Activated naive CD8-positive, alpha-beta T cell treated with anti-CD3 and anti-CD28 coated beads for 36 hours (primary cell): ENCODE measurements around the gene HSPA1B. TPM values are rescaled to one million over a fixed set of nuclear protein-coding genes. Genes with fewer than 3 reads are reported as not detected.
"Not testable (repeated sequence)": the region's sequence is repeated elsewhere in the genome, so short reads cannot be mapped to it uniquely, and the experiment has no call there.

Experiments used
- DNase-seq: peaks from one replicate; pipeline ENCODE4 v3.0.0; 2021
- H3K27ac Mint-ChIP-seq: one replicate; pipeline ENCODE4 v1.8.0; 2022; ENCODE audit warnings: mild to moderate bottlenecking, moderate library complexity, mixed read lengths
- H3K27me3 Mint-ChIP-seq: one replicate; pipeline ENCODE4 v1.8.0; 2022; ENCODE audit warnings: mild to moderate bottlenecking, mixed read lengths
- H3K36me3 Mint-ChIP-seq: one replicate; pipeline ENCODE4 v1.8.0; 2021; ENCODE audit warnings: mild to moderate bottlenecking, mixed read lengths
- H3K4me1 Mint-ChIP-seq: one replicate; pipeline ENCODE4 v1.8.0; 2021; ENCODE audit warnings: mixed read lengths
- H3K4me3 Mint-ChIP-seq: one replicate; pipeline ENCODE4 v1.8.0; 2022; ENCODE audit warnings: mild to moderate bottlenecking, moderate library complexity, mixed read lengths
- H3K9me3 Mint-ChIP-seq: one replicate; pipeline ENCODE4 v1.8.0; 2022; ENCODE audit warnings: mixed read lengths
- total RNA-seq, 2 experiments: library from RNA; stranded (reverse); gene quantifications; one replicate each; pipeline ENCODE4 v1.2.3, GENCODE V29; 2021

The HSPA1B gene
- 10 to 100 TPM; 21.6 to 24.3 TPM for total RNA-seq

DNA sequence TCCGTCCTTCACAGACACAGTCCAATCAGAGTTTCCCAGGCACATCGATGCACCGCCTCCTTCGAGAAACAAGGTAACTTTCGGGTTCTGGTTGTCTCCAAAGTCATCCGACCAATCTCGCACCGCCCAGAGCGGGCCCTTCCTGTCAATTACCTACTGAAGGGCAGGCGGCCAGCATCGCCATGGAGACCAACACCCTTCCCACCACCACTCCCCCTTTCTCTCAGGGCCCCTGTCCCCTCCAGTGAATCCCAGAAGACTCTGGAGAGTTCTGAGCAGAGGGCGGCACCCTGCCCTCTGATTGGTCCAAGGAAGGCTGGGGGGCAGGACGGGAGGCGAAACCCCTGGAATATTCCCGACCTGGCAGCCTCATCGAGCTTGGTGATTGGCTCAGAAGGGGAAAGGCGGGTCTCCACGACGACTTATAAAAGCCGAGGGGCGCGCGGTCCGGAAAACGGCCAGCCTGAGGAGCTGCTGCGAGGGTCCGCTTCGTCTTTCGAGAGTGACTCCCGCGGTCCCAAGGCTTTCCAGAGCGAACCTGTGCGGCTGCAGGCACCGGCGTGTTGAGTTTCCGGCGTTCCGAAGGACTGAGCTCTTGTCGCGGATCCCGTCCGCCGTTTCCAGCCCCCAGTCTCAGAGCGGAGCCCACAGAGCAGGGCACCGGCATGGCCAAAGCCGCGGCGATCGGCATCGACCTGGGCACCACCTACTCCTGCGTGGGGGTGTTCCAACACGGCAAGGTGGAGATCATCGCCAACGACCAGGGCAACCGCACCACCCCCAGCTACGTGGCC lies at the start of gene HSPA1B:
HSPA1B (plus strand) TSS at position 453 of the 794 bp plus-strand sequence; CDS start at position 666, 213 bp downstream.
- peaks cover 28% of the 10 kb centered on the region for H3K27me3 Mint-ChIP-seq
- peaks cover 32% of the 10 kb centered on the region for H3K4me1 Mint-ChIP-seq
- H3K9me3 Mint-ChIP-seq, result no peaks in the 10 kb centered on the region
- H3K4me3 Mint-ChIP-seq, result peak within 1 kb of the TSS; percentile 80
- H3K36me3 Mint-ChIP-seq, result peaks cover 6% of the 10 kb centered on the region
- DNase-seq, result peak; percentile 92
- H3K27ac Mint-ChIP-seq, result peak within 1 kb of the TSS; percentile 90

DNA sequence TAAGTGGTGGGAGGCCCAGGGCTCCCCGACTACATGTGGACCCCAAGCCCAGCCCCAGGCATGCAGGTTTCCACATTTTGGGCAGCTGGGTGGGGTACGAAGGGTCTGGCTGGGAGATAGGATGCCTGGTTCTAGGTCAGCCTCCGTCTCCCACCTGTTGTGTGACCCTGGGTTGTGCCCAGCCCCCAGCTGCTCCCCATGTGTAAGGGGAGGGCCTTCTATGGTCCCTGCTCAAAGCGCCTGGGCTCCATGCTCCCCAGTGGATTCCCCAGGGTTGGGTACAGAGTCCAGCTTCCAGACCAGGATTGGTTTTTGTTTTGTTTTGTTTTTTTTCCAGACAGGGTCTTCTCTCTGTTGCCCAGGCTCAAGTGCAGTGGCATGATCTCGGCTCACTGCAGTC lies 49.3 kb upstream of the HSPA1B start:
- Mint-ChIP-seq H3K27me3 (peaks cover 6% of the 10 kb centered on the region), H3K36me3 (peaks cover 29% of the 10 kb centered on the region), H3K9me3 (no peaks in the 10 kb centered on the region), H3K4me3 (no peak overlapping the region), H3K27ac (no peak overlapping the region), H3K4me1 (peaks cover 23% of the 10 kb centered on the region)
- no peak for DNase-seq

DNA sequence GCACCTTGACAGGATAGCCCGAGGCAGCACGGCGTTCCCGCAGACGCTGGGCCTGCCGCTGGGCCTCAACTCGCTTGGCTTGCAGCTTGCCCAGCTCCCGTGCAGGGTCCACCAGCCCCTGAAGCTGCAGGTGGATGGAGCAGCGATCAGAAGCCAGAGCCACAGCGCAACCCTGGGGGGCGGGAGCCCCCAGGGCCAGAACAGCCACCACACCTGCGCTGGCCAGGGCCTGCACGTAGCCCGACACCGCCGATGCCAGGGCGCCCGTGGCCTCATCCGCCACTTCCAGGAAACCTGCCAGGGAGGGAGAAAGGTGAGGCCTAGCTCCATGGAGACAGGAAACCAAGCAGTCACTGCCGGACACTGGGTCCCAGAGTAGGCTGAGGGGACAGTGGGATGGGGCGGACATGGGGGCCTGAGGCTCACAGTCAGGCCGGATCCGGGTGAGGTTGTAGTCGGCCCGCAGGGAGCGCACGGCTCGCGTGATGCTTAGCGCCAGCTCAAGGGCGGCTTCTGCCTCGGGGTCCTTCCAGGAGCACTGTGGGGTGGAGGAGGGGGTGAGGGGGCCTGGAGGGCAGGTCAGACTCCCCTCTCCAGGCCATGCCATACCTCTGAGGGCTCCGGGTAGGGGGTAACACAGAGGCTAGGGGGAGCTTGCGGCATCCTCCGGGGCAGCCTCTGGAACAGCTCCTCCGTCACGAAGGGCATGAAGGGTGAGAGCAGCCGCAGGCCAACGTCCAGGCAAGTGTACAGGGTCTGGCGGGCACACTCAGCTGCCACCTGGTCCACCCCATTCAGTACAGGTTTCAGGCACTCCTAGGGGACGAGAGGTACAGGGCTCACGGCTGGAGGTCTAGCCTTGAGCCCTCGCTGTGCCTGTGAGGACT lies 48.3 kb upstream of the HSPA1B start:
- H3K4me3 Mint-ChIP-seq, result no peak overlapping the region
- H3K27me3 Mint-ChIP-seq, result peaks cover 6% of the 10 kb centered on the region
- H3K4me1 Mint-ChIP-seq, result peaks cover 25% of the 10 kb centered on the region
- peaks cover 33% of the 10 kb centered on the region for H3K36me3 Mint-ChIP-seq
- no peaks in the 10 kb centered on the region for H3K9me3 Mint-ChIP-seq
- no peak for DNase-seq
- H3K27ac Mint-ChIP-seq, result no peak overlapping the region

- peaks cover 39% of the 10 kb centered on the region for H3K36me3 Mint-ChIP-seq
- H3K4me1 Mint-ChIP-seq, result peaks cover 25% of the 10 kb centered on the region
- H3K4me3 Mint-ChIP-seq, result no peak overlapping the region
- no peak for DNase-seq
- no peak overlapping the region for H3K27ac Mint-ChIP-seq
- H3K9me3 Mint-ChIP-seq, result no peaks in the 10 kb centered on the region
- peaks cover 6% of the 10 kb centered on the region for H3K27me3 Mint-ChIP-seq
These were observed 47.6 kb upstream of the HSPA1B start for GRCh38 chr6:31779908-31780307.

- DNase-seq, result no peak
- H3K9me3 Mint-ChIP-seq, result no peaks in the 10 kb centered on the region
- peaks cover 39% of the 10 kb centered on the region for H3K36me3 Mint-ChIP-seq
- H3K4me1 Mint-ChIP-seq, result peaks cover 20% of the 10 kb centered on the region
- no peak overlapping the region for H3K4me3 Mint-ChIP-seq
- H3K27me3 Mint-ChIP-seq, result peaks cover 3% of the 10 kb centered on the region
- no peak overlapping the region for H3K27ac Mint-ChIP-seq
These were observed 46.9 kb upstream of the HSPA1B start for GRCh38 chr6:31780507-31781243.

DNA sequence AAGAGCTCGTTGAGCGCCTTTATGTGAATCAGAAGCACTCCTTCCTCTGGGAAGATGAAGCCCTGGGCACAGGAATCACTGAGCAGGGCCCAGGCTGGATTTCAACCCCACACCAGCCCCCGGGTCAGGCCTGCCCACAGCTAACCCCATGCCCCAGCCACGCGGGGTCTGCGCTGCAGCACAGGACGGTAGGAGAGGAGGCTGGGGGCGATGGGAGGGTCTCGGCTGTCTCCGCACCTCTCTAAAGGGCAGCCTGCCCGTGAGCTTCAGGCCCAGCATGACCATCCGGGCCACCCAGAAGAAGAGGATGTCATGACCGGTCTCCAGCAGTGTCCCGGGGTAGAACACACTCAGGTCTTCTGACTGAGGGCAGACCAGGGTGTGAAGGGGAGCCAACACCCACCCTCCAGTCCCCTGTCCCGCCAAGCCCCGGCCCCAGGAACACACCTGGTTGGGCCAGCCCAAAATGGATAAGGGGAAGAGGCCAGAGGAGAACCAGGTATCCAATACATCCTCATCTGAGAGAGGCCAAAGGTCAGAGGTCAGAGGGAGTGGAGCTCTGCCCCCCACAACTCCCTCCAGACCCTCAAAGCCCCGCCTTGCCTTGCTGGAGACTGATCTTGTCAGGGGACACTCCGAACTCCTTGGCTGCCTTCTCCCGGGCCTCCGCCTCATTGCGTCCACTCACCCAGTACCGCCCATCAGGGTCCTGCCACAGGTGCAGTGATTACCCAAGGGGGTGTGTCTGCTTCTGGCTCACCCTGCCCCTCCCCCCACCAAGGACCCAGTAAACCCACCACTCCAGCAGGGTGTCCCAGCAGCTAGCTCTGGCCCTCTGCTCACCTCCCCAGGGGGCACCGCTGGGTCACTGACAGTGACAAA lies 46.1 kb upstream of the HSPA1B start:
- peaks cover 16% of the 10 kb centered on the region for H3K4me1 Mint-ChIP-seq
- no peak for DNase-seq
- no peak overlapping the region for H3K4me3 Mint-ChIP-seq
- no peak overlapping the region for H3K27ac Mint-ChIP-seq
- peaks cover 43% of the 10 kb centered on the region for H3K36me3 Mint-ChIP-seq
- H3K27me3 Mint-ChIP-seq, result peaks cover under 1% of the 10 kb centered on the region
- H3K9me3 Mint-ChIP-seq, result no peaks in the 10 kb centered on the region

DNA sequence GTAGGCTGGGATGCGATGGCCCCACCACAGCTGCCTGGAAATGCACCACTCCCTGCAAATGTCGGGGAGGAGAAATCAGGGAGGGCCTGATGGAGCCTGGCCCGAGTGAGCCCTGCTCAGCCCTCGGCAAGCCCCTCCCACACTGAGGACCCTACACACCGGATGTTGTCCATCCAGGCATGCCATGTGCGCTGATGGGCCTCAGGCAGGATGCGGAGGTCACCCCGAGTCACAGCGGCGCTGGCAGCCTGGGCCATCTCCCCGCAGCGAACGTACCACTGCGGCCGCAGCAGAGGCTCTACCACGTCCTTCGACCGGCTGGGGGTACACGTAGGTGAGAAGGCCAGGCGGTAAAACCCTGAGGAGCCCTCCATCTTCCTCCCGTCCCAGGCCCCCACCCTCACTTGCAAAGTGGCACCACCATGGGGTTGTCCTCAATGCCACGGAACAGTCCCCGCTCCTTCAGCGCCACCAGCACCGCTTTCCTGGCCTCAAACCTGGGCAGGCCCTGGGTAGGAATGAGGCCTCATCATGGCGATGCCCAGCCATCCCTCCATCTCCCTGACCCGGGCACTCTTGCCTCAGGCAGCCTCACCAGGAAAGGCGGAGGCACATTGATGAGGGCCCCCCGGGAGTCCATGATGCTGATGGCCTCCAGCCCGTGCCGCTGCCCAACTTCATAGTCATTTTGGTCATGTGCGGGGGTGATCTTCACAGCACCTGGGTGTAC lies 45.2 kb upstream of the HSPA1B start:
- H3K36me3 Mint-ChIP-seq, result peaks cover 45% of the 10 kb centered on the region
- H3K4me1 Mint-ChIP-seq, result peaks cover 8% of the 10 kb centered on the region
- DNase-seq, result no peak

GRCh38 chr6:31784098-31784925 lies 43.2 kb upstream of the HSPA1B start:
- DNase-seq, result no peak
- no peaks in the 10 kb centered on the region for H3K27me3 Mint-ChIP-seq
- no peak overlapping the region for H3K4me3 Mint-ChIP-seq
- peak overlapping the region; percentile 16 for H3K27ac Mint-ChIP-seq
- H3K9me3 Mint-ChIP-seq, result no peaks in the 10 kb centered on the region
- peaks cover 2% of the 10 kb centered on the region for H3K4me1 Mint-ChIP-seq
- H3K36me3 Mint-ChIP-seq, result peaks cover 38% of the 10 kb centered on the region

More for the DNA sequence above, 45.2 kb upstream of the HSPA1B start:
- Mint-ChIP-seq H3K9me3 (no peaks in the 10 kb centered on the region), H3K27ac (no peak overlapping the region), H3K4me3 (no peak overlapping the region), H3K27me3 (no peaks in the 10 kb centered on the region)

DNA sequence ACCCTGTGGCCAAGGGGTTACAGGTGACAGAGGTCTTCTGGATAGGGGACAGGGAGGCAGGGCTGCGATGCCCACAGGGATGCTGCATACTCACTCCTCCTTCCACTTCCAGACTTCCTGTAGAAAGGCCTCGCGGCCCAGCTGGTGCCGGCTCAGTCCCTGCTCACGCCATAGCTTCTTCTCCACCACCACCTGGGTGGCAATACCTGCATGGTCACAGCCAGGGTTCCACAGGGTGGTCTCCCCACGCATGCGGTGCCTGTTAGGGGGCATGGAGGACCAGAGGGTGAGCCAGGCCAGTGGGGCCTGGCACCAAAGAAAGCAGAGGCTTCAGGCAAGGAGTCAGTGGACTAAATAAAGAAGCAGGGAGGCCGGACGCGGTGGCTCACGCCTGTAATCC lies 42.1 kb upstream of the HSPA1B start:
- Mint-ChIP-seq H3K27ac (no peak overlapping the region), H3K9me3 (no peaks in the 10 kb centered on the region), H3K4me3 (no peak overlapping the region), H3K4me1 (peaks cover 3% of the 10 kb centered on the region), H3K36me3 (peaks cover 38% of the 10 kb centered on the region), H3K27me3 (no peaks in the 10 kb centered on the region)
- DNase-seq, result no peak

DNA sequence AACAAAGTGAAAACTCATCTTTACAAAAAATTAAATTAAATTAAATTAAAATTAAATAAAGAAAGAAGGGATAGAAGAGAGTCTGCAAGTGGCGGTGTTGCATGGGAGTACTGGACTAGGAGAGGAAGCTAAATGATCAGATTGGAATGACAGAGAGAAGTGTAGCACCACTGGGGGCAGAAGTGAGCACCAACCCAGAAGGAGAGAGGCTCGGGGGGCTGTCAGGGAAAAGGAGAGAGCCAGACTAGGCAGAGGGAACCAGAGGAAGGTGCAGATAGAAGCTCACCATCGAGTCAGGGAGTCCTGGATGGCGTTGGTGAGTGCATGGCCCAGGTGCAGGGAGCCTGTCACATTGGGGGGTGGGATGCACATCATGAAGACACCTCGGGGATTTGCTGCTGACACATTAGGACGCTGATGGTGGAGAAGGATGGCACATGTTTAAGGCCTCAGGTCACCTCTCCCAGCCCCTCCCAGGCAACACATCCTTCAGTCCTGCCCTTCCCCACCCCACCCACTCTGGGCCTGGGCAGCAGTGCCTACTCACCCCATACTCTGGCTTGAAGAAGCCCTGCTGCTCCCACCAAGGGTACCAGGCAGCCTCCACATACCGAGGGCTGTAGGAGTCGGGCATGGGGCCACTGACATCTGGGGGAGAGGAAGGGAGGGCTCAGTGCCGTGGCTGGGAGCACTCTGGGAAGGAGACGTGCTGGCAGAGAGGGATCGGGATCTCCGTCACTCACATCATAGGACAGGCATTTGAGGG lies 36.0 kb upstream of the HSPA1B start:
- Mint-ChIP-seq H3K4me1 (peaks cover 25% of the 10 kb centered on the region), H3K9me3 (no peaks in the 10 kb centered on the region), H3K36me3 (peaks cover 31% of the 10 kb centered on the region), H3K4me3 (no peak overlapping the region), H3K27ac (no peak overlapping the region), H3K27me3 (no peaks in the 10 kb centered on the region)
- DNase-seq, result peak; percentile 44

GRCh38 chr6:31792090-31792374 lies 35.5 kb upstream of the HSPA1B start:
- H3K27me3 Mint-ChIP-seq, result no peaks in the 10 kb centered on the region
- no peak for DNase-seq
- H3K4me3 Mint-ChIP-seq, result no peak overlapping the region
- no peaks in the 10 kb centered on the region for H3K9me3 Mint-ChIP-seq
- H3K27ac Mint-ChIP-seq, result no peak overlapping the region
- peaks cover 28% of the 10 kb centered on the region for H3K36me3 Mint-ChIP-seq
- peaks cover 27% of the 10 kb centered on the region for H3K4me1 Mint-ChIP-seq

DNA sequence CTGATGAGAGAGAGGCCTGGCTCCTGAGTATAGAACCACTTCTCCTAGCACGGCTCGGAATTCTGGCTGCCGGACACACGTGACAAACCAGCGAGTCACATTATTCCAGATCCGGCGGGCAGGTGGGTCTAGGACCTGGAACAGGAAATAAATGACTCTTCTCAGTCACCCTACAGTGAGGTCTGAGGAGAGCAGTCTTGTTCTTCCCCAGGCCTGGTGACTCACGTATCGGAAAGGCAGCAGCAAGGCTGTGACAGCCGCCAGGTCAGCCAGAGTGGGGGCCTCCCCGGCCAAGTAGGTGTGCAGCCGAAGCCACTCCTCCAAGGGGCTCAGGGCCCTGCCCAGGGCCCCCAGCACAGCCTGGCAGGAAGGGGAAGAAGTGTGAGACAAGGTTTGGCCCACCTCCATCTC lies 34.8 kb upstream of the HSPA1B start:
- H3K27ac Mint-ChIP-seq, result peak overlapping the region; percentile 70
- no peaks in the 10 kb centered on the region for H3K9me3 Mint-ChIP-seq
- DNase-seq, result peak; percentile 43
- H3K36me3 Mint-ChIP-seq, result peaks cover 30% of the 10 kb centered on the region
- peak overlapping the region; percentile 81 for H3K4me3 Mint-ChIP-seq
- no peaks in the 10 kb centered on the region for H3K27me3 Mint-ChIP-seq
- H3K4me1 Mint-ChIP-seq, result peaks cover 35% of the 10 kb centered on the region

GRCh38 chr6:31793927-31794245 lies 33.7 kb upstream of the HSPA1B start:
- peak overlapping the region; percentile 67 for H3K27ac Mint-ChIP-seq
- not testable (repeated sequence) for H3K9me3 Mint-ChIP-seq, DNase-seq, H3K27me3 Mint-ChIP-seq
- peaks cover 34% of the 10 kb centered on the region for H3K36me3 Mint-ChIP-seq
- peaks cover 40% of the 10 kb centered on the region for H3K4me1 Mint-ChIP-seq
- H3K4me3 Mint-ChIP-seq, result peak overlapping the region; percentile 81
